ENCODE data around the gene MDFIC2.

MDFIC2 gene

DNA sequence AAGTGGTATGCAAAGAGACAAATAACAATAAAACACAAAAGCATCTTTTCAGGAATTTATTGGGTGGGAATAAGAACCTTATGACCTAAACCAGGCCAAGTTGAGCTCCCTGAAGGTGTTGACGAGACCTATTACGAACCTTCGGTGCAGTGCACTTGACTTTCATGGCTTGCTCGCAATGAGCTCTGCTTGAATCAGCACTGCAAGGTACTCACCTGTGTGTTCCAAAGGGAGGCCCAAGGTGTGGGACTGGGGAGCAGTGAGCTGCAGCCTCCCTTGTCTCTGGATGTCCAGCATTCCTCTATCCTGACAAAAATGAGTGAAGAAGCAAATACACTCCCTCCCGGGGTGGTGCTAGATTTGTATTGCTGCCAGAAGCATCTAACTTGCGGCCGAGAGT is at the start of gene MDFIC2:
Gene MDFIC2, minus strand, starts transcription at position 303 of the 400 bp plus-strand sequence. CDS start 665 bp downstream, outside the sequence.
- Histone ChIP-seq H3K27ac (no peak within 1 kb of the TSS), H3K4me2 (ENCODE audit: low read length) (no peak within 1 kb of the TSS), H3K9ac (no peak within 1 kb of the TSS), H3K27me3 (ENCODE audit: control insufficient read depth, insufficient read depth, low read length) (no peaks in the 10 kb centered on the region), H2AFZ (no peak within 1 kb of the TSS), H3K9me3 (ENCODE audit: control insufficient read depth, low read length) (no peaks in the 10 kb centered on the region), H3K4me1 (no peaks in the 10 kb centered on the region), H3K4me3 (ENCODE audit: low read depth, low read length) (no peak within 1 kb of the TSS), H3K36me3 (ENCODE audit: control insufficient read depth, insufficient read depth, low read length) (no peaks in the 10 kb centered on the region), H3K79me2 (no peaks in the 10 kb centered on the region)
- TF ChIP-seq, protein P1, sequence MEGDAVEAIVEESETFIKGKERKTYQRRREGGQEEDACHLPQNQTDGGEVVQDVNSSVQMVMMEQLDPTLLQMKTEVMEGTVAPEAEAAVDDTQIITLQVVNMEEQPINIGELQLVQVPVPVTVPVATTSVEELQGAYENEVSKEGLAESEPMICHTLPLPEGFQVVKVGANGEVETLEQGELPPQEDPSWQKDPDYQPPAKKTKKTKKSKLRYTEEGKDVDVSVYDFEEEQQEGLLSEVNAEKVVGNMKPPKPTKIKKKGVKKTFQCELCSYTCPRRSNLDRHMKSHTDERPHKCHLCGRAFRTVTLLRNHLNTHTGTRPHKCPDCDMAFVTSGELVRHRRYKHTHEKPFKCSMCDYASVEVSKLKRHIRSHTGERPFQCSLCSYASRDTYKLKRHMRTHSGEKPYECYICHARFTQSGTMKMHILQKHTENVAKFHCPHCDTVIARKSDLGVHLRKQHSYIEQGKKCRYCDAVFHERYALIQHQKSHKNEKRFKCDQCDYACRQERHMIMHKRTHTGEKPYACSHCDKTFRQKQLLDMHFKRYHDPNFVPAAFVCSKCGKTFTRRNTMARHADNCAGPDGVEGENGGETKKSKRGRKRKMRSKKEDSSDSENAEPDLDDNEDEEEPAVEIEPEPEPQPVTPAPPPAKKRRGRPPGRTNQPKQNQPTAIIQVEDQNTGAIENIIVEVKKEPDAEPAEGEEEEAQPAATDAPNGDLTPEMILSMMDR (IDR thresholded peaks at IDR 0.05): no peak

DNA sequence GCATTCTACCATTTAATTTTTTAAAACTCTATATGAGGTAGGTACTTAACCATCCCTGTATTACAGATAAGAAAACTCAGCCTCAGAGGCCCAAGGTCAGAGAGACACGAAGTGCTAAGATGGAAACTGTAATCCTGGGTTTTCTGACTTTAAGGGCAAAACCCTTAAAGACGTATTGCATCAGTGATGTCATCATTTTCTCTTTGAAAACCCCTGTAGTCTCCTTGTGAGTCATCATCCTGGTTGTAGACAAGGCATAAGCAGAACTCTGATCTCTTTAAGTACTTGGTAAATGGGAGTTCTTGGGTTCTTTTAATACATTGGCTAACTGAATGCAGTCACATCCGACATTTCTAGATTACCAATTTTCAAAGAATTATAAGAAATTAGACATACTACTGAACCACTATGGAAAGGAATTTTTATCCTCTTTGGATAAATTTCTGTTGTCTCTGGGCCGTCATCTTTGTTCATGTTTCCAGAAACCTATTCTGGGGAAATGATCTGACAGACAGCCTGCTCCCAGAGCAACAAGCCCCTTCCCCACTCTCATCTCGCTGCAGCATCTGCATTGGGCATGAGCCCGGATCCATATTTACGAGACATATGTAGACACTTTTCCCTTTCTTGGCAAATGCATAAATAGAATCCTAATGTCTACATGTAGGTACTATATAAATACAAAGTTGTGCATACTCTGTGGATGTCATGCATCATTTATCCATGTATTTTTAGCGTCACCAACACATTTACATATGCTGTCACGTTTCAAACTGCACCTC is 48.7 kb upstream of the MDFIC2 start:
- Histone ChIP-seq H3K4me2 (ENCODE audit: low read length) (no peak overlapping the region), H3K36me3 (ENCODE audit: control insufficient read depth, insufficient read depth, low read length) (no peaks in the 10 kb centered on the region), H3K27ac (no peak overlapping the region), H3K4me3 (ENCODE audit: low read depth, low read length) (no peak overlapping the region), H3K9ac (no peak overlapping the region), H2AFZ (no peak overlapping the region), H3K27me3 (ENCODE audit: control insufficient read depth, insufficient read depth, low read length) (no peaks in the 10 kb centered on the region), H3K79me2 (no peaks in the 10 kb centered on the region), H3K9me3 (ENCODE audit: control insufficient read depth, low read length) (no peaks in the 10 kb centered on the region), H3K4me1 (no peaks in the 10 kb centered on the region)
- TF ChIP-seq, protein P1 (IDR thresholded peaks at IDR 0.05): no peak

DNA sequence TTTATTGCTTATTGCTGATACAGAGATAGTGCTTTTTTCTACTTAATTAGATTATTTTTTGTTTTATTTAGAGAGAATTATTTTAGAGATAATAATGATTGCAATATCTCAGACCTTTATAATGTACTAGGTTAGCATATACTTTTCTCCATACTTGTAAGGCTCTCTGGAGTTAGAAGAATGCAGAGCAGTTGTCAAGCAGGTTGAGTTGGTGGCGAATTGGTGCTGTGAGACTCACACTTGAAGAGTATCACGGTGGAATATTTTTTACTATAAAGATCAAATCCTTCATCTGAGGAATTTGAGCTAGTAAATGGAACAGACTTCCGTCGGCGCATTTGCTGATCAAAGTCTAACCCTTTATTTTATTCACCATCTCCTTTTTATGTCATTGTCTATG is 47.3 kb upstream of the MDFIC2 start:
- Histone ChIP-seq H3K4me3 (ENCODE audit: low read depth, low read length) (no peak overlapping the region), H3K27ac (no peak overlapping the region), H3K79me2 (no peaks in the 10 kb centered on the region), H3K9me3 (ENCODE audit: control insufficient read depth, low read length) (no peaks in the 10 kb centered on the region), H3K36me3 (ENCODE audit: control insufficient read depth, insufficient read depth, low read length) (no peaks in the 10 kb centered on the region), H3K4me1 (no peaks in the 10 kb centered on the region), H3K4me2 (ENCODE audit: low read length) (no peak overlapping the region), H3K9ac (no peak overlapping the region), H3K27me3 (ENCODE audit: control insufficient read depth, insufficient read depth, low read length) (no peaks in the 10 kb centered on the region), H2AFZ (no peak overlapping the region)
- TF ChIP-seq, protein P1 (IDR thresholded peaks at IDR 0.05): no peak

DNA sequence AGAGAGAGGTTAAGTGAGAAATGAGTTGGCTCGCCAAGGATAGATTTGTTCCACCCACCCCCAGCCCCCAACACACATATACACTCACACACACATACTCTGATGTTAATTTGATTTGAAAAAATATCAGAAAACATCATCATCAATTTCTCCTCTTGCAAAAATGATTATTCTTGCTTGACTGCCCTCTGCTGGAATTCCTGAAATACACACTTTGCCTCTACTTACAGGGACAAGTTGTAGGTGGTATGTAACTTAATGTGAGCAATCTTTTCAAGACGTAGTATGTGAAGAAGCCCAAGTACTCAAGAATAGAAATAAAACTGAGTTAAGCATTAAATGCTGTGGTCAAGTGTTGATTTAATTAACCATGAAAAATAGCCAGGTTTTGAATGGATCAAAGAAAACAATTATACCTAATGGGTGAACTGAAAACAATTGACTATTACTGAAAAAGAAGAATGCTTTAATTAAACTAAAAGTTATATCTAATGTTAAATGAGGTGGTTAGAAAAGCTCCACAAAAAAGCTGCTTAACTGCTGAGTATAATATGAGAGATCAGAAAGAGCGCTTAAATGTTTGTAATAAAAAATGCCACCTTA is 46.6 kb upstream of the MDFIC2 start:
- TF ChIP-seq, protein P1 (IDR thresholded peaks at IDR 0.05): no peak
- Histone ChIP-seq H2AFZ (no peak overlapping the region), H3K4me2 (ENCODE audit: low read length) (no peak overlapping the region), H3K27ac (no peak overlapping the region), H3K4me3 (ENCODE audit: low read depth, low read length) (no peak overlapping the region), H3K9me3 (ENCODE audit: control insufficient read depth, low read length) (no peaks in the 10 kb centered on the region), H3K36me3 (ENCODE audit: control insufficient read depth, insufficient read depth, low read length) (no peaks in the 10 kb centered on the region), H3K4me1 (no peaks in the 10 kb centered on the region), H3K79me2 (no peaks in the 10 kb centered on the region), H3K9ac (no peak overlapping the region), H3K27me3 (ENCODE audit: control insufficient read depth, insufficient read depth, low read length) (no peaks in the 10 kb centered on the region)

Data from parathyroid adenoma (tissue), 2 donors.